Measurements from ENCODE around the gene CDK3. TPM values are rescaled to one million over a fixed set of nuclear protein-coding genes. Genes with fewer than 3 reads are reported as not detected.
"Not testable (repeated sequence)": the region's sequence is repeated elsewhere in the genome, so short reads cannot be mapped to it uniquely, and the experiment has no call there.

The CDK3 gene
- 1.1 TPM in 1 of 2 replicates, not detected in the other for total RNA-seq (ENCODE audit: low replicate concordance)

DNA sequence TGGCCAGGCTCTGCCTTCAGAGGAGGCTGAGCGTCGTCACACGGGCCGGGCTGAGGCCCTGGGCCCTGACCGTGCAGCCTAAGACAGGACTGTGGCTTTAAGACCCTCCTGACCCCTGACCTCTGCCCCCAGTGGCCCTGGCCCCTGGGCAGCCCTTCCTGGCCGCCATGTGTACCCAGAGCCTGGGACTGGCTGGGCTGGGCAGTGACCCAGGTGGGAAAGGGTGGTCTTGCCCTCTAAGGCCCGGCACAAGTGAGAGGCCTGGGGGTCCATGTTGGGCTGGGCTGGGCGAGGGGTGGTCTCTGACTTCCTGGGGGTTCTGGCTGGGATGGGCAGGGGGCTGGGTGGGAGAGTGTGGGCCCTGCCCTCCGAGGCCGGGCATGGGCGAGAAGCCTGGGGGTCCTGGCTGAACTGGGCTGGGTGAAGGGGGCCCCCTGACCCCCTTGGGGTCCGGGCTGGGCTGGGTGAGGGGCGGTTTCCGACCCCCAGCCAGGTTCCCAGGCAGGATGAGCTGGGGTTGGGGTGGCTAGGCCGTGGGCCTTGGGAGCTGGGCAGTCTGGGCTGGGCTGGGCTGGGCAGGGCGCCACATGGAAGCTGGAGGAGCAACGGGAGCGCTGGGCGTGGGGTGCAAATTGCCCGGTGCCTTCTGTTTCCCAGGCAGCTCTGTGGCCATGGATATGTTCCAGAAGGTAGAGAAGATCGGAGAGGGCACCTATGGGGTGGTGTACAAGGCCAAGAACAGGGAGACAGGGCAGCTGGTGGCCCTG is at the start of gene CDK3:
TSS of gene CDK3 (plus strand) at position 101 of the 767 bp plus-strand sequence. CDS start at position 672, 571 bp downstream.
- DNase-seq (ENCODE audit: low read depth): no peak
- TF ChIP-seq CTCF (IDR thresholded peaks at IDR 0.05; ENCODE audit: insufficient read depth, low read length): no peak
- H3K4me3 ChIP-seq (ENCODE audit: low read depth, low read length): no peak within 1 kb of the TSS

DNA sequence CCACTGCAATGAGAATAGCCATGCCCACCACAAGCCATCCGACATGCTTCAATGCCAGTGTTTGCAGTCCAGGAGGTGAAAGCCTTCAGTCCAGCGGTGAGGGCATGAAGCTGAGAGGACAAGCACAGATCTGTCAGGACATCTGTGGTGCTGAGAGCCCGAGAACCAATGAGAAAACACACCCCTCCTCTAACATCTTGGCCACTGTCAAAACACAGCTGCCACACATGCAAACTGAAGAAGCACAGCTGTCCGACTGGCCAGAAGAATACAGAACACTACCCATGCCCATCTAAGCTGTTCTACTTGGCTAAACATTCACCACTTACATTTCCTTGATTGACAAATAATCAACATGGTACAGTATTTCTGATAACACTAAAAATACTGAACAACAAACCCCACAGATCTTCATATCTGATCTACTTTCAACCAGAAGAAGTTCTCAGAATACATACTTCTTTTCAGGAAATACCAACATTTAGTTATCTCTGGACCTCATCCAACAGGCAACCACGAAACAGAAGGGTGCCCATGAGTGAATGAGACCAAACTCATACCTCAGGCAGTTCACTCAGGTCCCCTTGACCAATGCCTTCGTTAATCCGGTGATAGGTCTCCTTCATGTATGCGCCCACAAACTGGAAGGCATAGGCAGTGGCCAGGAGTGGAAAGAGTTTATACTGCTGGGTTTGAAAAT is 49.6 kb upstream of the CDK3 start:
- no peak overlapping the region for H3K4me3 ChIP-seq (ENCODE audit: low read depth, low read length)
- TF ChIP-seq CTCF (IDR thresholded peaks at IDR 0.05; ENCODE audit: insufficient read depth, low read length): no peak
- DNase-seq (ENCODE audit: low read depth): peak; percentile 34

DNA sequence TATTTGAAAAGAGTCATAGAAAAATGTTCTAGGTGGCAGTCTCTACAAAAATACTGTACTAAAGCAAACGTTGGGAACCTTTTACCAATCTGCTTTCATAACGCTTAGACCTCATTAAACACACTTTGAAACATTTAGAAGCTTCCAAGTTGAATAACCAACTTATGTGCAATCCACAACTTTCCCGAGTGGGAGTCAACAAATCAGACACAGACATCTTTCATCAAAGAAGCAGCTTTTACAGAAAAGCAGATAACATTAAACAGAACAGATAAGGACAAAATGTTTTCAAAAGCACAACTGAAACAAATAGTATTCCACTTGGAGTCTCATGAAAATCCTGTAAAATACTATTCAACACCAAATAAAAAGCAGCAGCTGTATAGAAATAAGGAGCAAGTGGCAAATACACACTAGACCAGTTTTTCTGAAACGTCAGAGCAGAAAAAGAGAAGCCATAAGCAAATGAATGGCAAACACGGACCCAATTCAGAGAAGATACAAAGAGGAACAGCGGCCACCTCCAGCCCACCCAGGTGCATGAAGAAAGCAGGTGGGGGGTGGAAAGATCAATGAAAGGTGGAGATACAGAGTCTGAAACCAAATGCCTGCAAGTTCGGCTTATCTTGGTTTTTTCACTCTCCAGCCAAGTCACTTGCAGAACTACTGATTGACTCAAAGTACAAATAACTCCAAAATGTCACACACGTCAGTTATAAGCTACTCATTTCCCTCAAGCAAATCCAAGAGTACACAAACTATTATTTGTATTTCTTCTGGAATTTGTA is 41.4 kb upstream of the CDK3 start:
- DNase-seq (ENCODE audit: low read depth): no peak
- H3K4me3 ChIP-seq (ENCODE audit: low read depth, low read length): no peak overlapping the region
- TF ChIP-seq CTCF (IDR thresholded peaks at IDR 0.05; ENCODE audit: insufficient read depth, low read length): no peak

GRCh38 chr17:75959839-75960511 is 40.7 kb upstream of the CDK3 start:
- DNase-seq (ENCODE audit: low read depth): no peak
- no peak overlapping the region for H3K4me3 ChIP-seq (ENCODE audit: low read depth, low read length)
- no peak for TF ChIP-seq CTCF (IDR thresholded peaks at IDR 0.05; ENCODE audit: insufficient read depth, low read length)

- H3K4me3 ChIP-seq (ENCODE audit: low read depth, low read length): no peak overlapping the region
- TF ChIP-seq CTCF (IDR thresholded peaks at IDR 0.05; ENCODE audit: insufficient read depth, low read length): no peak
Measured at GRCh38 chr17:75965468-75965867, 35.2 kb upstream of the CDK3 start.

DNA sequence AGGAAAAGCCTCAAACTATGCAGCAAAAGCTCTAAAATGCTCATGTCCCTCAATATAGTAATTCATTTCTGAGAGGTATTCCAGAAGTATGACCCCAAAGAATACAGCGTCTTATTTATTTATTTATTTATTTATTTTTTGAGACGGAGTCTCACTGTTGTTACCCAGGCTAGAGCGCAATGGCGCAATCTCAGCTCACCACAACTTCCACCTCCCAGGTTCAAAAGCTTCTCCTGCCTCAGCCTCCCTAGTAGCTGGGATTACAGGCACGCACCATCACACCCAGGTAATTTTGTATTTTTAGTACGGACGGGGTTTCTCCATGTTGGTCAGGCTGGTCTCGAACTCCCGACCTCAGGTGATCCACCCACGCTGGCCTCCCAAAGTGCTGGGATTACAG is 31.6 kb upstream of the CDK3 start:
- H3K4me3 ChIP-seq (ENCODE audit: low read depth, low read length); DNase-seq (ENCODE audit: low read depth): not testable (repeated sequence)

More at GRCh38 chr17:75965468-75965867, 35.2 kb upstream of the CDK3 start:
- no peak for DNase-seq (ENCODE audit: low read depth)
